GM12865 (cell line): ENCODE data around the gene NCCRP1.
"Not testable (repeated sequence)": the region's sequence is repeated elsewhere in the genome, so short reads cannot be mapped to it uniquely, and the experiment has no call there.

Source experiments
- DNase-seq: peaks from one replicate; pipeline ENCODE4 v3.0.0; 2010; ENCODE audit warnings: low read depth
- H3K4me3 ChIP-seq: 2 replicates; pipeline ENCODE4 v1.5.1; 2011; ENCODE audit warnings: mild to moderate bottlenecking, low read depth, low read length, control low read depth
- TF ChIP-seq, protein P1 (sequence below): IDR thresholded peaks from 2 replicates; pipeline ENCODE4 v1.5.1; 2011; ENCODE audit warnings: low read length, control low read depth, low read depth, inconsistent platforms; ENCODE audit not compliant: insufficient read depth; ENCODE audit errors: missing control alignments

NCCRP1 gene

DNA sequence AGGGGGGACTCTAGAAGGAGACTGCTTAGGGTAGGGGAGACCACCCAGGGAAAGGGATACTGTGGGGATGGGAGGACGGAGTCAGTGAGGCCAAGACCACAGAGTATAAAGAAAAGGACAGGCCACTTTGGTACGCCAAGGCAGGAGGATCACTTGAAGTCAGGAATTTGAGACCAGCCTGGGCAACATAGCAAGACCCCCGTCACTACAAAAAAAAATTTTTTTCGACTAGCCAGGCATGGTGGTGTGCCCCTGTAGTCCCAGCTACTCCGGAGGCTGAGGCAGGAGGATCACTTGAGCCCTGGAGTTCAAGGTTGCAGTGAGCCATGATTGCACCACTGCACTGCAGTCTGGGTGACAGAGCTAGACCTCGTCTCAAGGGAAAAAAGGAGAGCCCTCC lies 41.4 kb downstream of the NCCRP1 start:
- TF ChIP-seq, protein P1, sequence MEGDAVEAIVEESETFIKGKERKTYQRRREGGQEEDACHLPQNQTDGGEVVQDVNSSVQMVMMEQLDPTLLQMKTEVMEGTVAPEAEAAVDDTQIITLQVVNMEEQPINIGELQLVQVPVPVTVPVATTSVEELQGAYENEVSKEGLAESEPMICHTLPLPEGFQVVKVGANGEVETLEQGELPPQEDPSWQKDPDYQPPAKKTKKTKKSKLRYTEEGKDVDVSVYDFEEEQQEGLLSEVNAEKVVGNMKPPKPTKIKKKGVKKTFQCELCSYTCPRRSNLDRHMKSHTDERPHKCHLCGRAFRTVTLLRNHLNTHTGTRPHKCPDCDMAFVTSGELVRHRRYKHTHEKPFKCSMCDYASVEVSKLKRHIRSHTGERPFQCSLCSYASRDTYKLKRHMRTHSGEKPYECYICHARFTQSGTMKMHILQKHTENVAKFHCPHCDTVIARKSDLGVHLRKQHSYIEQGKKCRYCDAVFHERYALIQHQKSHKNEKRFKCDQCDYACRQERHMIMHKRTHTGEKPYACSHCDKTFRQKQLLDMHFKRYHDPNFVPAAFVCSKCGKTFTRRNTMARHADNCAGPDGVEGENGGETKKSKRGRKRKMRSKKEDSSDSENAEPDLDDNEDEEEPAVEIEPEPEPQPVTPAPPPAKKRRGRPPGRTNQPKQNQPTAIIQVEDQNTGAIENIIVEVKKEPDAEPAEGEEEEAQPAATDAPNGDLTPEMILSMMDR, result no peak
- no peak overlapping the region for H3K4me3 ChIP-seq

DNA sequence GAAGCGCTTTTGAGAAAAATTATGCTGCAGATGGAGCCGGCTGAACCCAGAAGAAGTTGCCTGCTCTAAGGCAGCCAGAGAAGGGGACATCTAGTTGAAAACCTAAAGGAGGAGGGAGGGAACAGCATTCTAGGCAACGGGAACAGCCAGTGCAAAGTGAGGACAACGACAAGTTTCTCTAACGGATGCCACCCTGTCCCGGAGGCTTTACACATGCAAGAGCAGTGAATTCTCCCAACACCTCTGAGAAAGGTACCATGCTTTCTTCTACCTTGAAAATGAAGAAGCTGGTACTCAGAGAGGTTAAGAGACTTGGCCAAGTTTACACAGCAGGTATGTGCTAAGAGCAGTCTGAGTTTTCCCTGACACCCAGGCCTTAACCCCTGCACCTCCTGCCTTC lies 42.2 kb downstream of the NCCRP1 start:
- TF ChIP-seq, protein P1, result no peak
- H3K4me3 ChIP-seq, result no peak overlapping the region
- DNase-seq, result no peak

More for the DNA sequence above, 41.4 kb downstream of the NCCRP1 start:
- no peak for DNase-seq

DNA sequence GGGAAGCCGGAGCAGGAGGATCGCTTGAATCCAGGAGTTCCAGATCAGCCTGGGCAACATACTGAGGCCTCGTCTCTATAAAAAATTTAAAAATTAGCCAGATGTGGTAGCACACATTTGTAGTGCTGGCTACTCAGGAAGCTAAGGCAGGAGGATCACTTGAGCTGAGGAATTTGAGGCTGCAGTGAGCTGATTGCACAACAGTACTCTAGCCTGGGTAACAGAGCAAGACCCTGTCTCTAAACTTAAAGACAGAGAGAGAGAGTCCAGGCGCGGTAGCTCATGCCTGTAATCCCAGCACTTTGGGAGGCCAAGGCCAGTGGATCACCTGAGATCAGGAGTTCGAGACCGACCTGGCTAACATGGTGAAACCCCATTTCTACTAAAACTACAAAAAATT lies 43.7 kb downstream of the NCCRP1 start:
- DNase-seq, result no peak
- TF ChIP-seq, protein P1, result no peak
- H3K4me3 ChIP-seq, result no peak overlapping the region

DNA sequence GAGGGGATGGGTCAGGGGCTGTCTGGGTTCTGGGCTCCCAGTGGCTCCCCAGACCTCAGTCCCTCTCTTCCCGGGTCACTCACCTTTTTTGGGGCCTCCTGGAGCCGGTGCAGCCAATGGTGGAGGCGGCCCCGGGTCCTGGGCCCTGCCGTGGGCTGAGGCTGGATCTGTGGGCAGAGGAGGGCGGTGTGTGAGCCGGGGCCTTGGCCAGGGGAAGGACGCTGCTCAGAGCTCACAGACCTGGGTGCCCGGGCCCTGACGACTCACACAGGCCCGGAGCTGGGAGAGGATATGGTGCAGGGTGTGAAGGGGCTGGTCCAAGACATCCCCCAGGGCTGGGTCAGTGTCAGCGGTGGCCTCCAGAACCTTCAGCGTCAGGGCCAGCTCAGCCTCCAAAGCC lies 47.0 kb downstream of the NCCRP1 start:
- not testable (repeated sequence) for H3K4me3 ChIP-seq, DNase-seq

DNA sequence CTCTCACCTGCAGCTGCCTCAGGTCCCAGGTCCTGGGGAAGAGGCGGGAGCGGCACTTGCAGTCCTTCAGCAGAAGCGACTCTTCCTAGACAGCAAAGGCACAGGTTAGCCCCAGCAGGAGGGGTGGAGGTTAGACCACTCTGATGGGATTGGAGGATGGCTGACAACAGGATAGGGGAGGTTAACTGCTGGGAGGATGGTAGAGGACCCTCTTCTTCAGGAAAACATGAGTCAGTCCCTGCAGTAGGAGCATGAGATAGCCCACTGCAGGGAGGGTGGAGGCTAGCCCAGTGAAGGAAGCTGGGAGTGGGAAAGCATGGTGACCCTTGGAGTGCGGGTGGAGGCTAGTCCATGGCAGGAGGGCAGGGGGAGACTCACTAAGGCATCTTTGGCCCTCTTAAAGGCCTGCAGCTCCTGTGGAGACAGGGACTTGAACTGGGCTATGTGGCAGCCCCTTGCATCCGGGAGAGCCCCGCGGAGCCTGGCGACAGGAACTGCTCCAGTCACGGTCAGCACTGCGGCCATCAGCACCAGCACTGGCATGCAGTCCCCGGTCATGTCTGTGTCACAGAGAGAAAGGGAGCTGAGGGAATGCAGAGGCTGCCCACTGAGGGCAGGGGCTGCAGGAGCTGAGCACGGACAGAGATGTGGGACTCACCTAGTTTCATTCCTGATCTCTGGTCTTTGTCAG lies 47.8 kb downstream of the NCCRP1 start, which contains the start of gene IFNL3:
IFNL3 (minus strand) TSS at position 597 of the 691 bp plus-strand sequence; CDS start at position 558, 39 bp downstream.
- not testable (repeated sequence) for DNase-seq, H3K4me3 ChIP-seq

DNA sequence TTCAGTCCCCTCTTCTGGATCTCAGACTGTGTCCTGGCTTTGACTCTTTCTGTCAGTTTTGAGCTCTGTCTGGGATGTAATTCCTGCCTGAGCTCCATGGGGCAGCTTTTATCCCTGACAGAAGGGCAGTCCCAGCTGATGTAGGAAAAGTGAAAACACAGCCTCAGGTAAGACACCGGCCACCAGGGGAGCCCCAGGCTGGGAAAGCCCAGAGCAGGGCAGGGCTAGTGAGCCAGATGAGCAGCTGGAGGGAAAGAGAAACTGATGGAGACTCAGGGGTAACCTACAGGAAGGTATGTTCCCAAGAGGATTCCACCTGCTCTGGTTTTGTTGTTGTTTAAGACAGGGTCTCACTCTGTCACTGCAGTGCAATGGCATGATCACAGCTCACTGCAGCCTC lies 48.4 kb downstream of the NCCRP1 start:
- not testable (repeated sequence) for DNase-seq, H3K4me3 ChIP-seq

DNA sequence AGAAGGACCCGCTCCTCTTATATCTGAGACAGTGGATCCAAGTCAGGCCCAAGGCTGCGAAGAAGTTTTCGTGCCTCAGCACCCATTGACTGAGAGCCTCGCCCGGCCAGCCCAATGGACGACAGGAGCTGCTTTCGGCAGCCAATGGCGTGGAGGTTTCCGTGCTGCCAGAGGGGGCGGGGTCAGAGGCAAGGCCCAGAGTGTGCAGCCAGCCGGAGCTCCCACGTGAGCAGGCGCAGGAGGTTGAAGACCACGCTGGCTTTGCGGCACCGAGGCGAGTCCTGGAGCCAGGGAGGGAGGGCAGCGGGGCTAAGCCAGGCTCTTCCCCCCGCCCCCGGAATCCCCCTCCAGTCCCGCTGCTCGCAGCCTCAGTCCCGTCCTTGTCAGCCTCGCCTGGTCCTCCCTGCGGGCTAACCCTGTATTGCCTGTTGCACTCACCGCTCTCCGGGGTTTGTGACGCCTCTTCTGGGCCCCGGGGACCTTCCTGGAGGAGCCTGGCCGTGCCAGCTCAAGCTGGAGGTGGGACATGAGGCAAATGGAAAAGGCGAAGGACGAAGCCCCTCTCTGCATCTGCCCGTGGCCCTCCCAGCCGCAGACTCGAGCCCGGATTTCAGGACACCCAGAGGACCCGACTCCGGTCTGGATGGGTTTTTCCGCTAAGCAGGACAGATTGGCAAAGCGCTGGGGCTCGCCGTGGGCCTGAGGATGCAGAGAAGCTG lies 50.3 kb downstream of the NCCRP1 start:
- TF ChIP-seq, protein P1, result no peak
- H3K4me3 ChIP-seq, result no peak overlapping the region
- DNase-seq, result no peak

DNA sequence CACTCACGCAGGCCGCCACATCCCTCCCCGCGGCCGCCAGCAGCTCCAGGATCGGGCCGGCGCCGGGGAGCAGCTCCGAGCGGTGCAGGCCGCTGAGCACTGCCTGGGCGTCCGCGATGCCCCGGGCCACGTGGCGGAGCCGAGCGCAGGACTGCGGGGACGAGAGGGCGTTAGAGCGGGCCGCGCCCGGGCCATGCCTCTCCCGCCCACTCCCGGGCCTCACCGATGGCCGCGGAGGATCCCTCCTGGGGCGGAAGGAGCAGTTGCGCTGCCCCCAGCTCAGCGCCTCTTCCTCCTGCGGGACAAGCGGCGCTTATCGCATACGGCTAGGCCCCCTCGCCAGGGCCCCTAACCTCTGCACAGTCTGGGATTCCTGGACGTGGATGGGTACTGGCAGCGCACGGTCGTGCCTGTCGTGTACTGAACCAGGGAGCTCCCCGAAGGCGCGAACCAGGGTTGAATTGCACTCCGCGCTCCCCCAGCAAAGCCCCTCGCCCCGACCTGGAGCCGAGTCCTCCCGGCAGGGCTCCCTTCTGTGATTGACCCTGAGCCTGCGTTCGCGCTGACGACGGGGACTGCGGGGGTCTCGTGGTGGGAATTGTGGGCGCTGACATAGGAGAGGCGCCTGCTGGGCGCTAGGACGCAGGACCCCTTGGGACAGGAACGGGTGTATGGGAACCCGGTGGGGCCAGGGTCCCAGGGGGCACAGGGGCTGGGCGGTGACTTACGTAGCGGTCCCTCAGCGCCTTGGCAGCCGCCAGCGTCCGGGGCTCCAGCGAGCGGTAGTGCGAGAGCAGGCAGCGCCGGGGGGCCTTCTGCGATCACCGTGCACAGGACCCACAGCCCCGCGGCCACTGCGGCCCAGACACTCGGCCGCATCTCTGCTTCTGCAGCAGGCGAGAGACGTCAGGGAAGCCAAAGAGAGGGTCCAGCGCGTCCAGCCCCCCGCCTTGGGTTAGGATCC lies 51.2 kb downstream of the NCCRP1 start:
- DNase-seq, result no peak
- H3K4me3 ChIP-seq, result no peak overlapping the region
- TF ChIP-seq, protein P1, result no peak
